Measurements from ENCODE around the gene PPM1N.

- TF ChIP-seq, protein P1, sequence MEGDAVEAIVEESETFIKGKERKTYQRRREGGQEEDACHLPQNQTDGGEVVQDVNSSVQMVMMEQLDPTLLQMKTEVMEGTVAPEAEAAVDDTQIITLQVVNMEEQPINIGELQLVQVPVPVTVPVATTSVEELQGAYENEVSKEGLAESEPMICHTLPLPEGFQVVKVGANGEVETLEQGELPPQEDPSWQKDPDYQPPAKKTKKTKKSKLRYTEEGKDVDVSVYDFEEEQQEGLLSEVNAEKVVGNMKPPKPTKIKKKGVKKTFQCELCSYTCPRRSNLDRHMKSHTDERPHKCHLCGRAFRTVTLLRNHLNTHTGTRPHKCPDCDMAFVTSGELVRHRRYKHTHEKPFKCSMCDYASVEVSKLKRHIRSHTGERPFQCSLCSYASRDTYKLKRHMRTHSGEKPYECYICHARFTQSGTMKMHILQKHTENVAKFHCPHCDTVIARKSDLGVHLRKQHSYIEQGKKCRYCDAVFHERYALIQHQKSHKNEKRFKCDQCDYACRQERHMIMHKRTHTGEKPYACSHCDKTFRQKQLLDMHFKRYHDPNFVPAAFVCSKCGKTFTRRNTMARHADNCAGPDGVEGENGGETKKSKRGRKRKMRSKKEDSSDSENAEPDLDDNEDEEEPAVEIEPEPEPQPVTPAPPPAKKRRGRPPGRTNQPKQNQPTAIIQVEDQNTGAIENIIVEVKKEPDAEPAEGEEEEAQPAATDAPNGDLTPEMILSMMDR (IDR thresholded peaks at IDR 0.05), result no peak
- TF ChIP-seq POLR2AphosphoS5 (IDR thresholded peaks at IDR 0.05) (no peak), POLR2A (IDR thresholded peaks at IDR 0.05; ENCODE audit: low read depth) (no peak)
These were observed 22.5 kb upstream of the PPM1N start for GRCh38 chr19:45475537-45476291.

All from esophagus muscularis mucosa (tissue), 3 donors.